ENCODE results near the gene ASPG.
A peak's percentile ranks its signal among the peaks of the same experiment; 100 is the strongest.

Gene ASPG

GRCh38 chr14:104157016-104157928, 71.8 kb downstream of the ASPG start:
- H3K36me3 ChIP-seq (ENCODE audit: control insufficient read depth in 2 of 2, insufficient read depth in 1 of 2, low read length in 2 of 2): peaks cover 0 to 9% of the 10 kb centered on the region in 2 experiments; a peak in 1 of 3 replicates
- no peaks in the 10 kb centered on the region for H3K4me1 ChIP-seq (ENCODE audit: control insufficient read depth, insufficient read depth, low read length)
- ChIA-PET POLR2A (no interaction called here), CTCF (interaction anchor here (0.9 to 1.0 kb wide), 2 partner anchors 14 to 407 kb away, joined by 3 read pairs; no protein-coding TSS in a partner anchor)
- H3K4me3 ChIP-seq (ENCODE audit: low read depth, low read length): no peak overlapping the region
- no peaks in the 10 kb centered on the region for H3K9me3 ChIP-seq (ENCODE audit: control insufficient read depth, insufficient read depth, low read depth, low read length)
- no peak overlapping the region for H3K27ac ChIP-seq (ENCODE audit: extremely low read depth, low read depth, low read length)
- TF ChIP-seq ZNF747 (tag by site-specific recombination; IDR thresholded peaks at IDR 0.05) (no peak), GLIS2 (tag by site-specific recombination; IDR thresholded peaks at IDR 0.05) (0 out of 2 replicates have a peak, but pooled peaks have one; percentile 20), ZNF660 (tag by site-specific recombination; IDR thresholded peaks at IDR 0.05) (no peak), ZFHX2 (tag by site-specific recombination; conservative IDR thresholded peaks at IDR 0.05) (peak; percentile 50; the same call in 1 of the 2 replicates), CTCF (tag by site-specific recombination; IDR thresholded peaks at IDR 0.05) (0 out of 2 replicates have a peak, but pooled peaks have one; percentile 11), ZNF16 (tag by site-specific recombination; IDR thresholded peaks at IDR 0.05; ENCODE audit: low read depth) (no peak), OVOL3 (tag by site-specific recombination; IDR thresholded peaks at IDR 0.05) (no peak), SP7 (tag by site-specific recombination; IDR thresholded peaks at IDR 0.05) (no peak), ZNF221 (tag by site-specific recombination; IDR thresholded peaks at IDR 0.05; ENCODE audit: borderline replicate concordance) (no peak), ZNF664 (tag by site-specific recombination; IDR thresholded peaks at IDR 0.05) (no peak), GLIS1 (tag by site-specific recombination; IDR thresholded peaks at IDR 0.05) (no peak), ZNF639 (tag by site-specific recombination; IDR thresholded peaks at IDR 0.05) (no peak), ZNF366 (tag by site-specific recombination; conservative IDR thresholded peaks at IDR 0.05) (no peak), ZNF350 (tag by site-specific recombination; IDR thresholded peaks at IDR 0.05) (no peak), KLF1 (tag by site-specific recombination; IDR thresholded peaks at IDR 0.05) (no peak), ZNF146 (tag by site-specific recombination; IDR thresholded peaks at IDR 0.05) (no peak), ZNF449 (tag by site-specific recombination; IDR thresholded peaks at IDR 0.05) (no peak), ZNF560 (tag by site-specific recombination; IDR thresholded peaks at IDR 0.05; ENCODE audit: borderline replicate concordance) (no peak), ZBTB6 (tag by site-specific recombination; IDR thresholded peaks at IDR 0.05) (no peak), PATZ1 (tag by site-specific recombination; IDR thresholded peaks at IDR 0.05) (no peak), GFI1B (tag by site-specific recombination; IDR thresholded peaks at IDR 0.05) (no peak), ZBTB26 (tag by site-specific recombination; optimal IDR thresholded peaks at IDR 0.05) (no peak), WT1 (tag by site-specific recombination; IDR thresholded peaks at IDR 0.05) (peak; percentile 21; the same call in 1 of the 2 replicates), ZNF398 (tag by site-specific recombination; IDR thresholded peaks at IDR 0.05) (no peak)

All from HEK293 (cell line).